Middle frontal gyrus (tissue), 1 donor: ENCODE results near the gene TPM4.
"Not testable (repeated sequence)": the region's sequence is repeated elsewhere in the genome, so short reads cannot be mapped to it uniquely, and the experiment has no call there.

Experiments used
- DNase-seq: peaks from one replicate; pipeline ENCODE4 v3.0.0-alpha.2; 2015; ENCODE audit warnings: low spot score; ENCODE audit errors: extremely low spot score

Gene TPM4

GRCh38 chr19:16071072-16071691 is 5.1 kb upstream of the TPM4 start:
- no peak for DNase-seq

DNA sequence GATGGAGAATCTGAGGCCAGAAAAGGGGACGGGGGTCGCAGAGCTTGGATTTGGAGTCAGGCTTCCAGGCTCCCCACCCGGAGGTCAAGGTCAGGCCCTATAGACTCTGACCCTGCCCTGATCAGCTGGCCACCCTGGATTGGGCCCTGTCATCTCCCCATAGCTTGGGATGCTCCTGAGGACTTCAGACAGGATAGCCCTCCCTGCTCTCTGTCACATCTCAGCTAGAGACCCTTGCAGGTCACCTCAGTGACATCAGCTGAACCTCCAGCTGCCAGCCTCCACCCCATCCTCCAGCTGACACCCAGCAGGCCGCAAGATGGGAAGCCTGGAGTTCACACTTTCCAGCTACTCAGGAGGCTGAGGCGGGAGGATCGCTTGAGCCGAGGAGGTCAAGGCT is 2.8 kb upstream of the TPM4 start:
- DNase-seq, result no peak

DNA sequence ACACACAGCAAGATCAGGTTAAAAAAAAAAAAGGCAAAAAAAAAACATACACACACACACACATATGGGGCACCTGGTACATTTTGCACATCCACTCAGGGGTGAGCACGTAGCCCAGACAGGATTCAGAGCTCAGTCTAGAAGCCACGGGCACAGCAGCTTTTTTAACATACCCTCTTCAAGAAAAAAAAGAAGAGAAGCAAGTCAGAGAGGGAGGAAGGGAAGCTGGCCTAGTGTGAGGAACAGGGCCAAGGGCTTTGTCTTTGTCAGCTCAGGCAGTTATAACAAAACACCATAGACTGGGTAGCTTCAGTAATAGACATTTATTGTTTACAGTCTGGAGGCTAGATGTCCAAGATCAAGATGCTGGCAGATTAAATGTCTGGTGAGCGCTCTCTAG is 2.3 kb upstream of the TPM4 start:
- no peak for DNase-seq

- no peak for DNase-seq
Observed at GRCh38 chr19:16074488-16075365, 1.6 kb upstream of the TPM4 start.

- DNase-seq, result no peak
Observed at GRCh38 chr19:16075430-16076153, 703 bp upstream of the TPM4 start.

- no peak for DNase-seq
Observed at GRCh38 chr19:16076958-16077611, 790 bp downstream of the TPM4 start.

- no peak for DNase-seq
Observed at GRCh38 chr19:16077984-16078758, 1.9 kb downstream of the TPM4 start.

- DNase-seq, result no peak
Observed at GRCh38 chr19:16078759-16079707, 2.7 kb downstream of the TPM4 start.

DNA sequence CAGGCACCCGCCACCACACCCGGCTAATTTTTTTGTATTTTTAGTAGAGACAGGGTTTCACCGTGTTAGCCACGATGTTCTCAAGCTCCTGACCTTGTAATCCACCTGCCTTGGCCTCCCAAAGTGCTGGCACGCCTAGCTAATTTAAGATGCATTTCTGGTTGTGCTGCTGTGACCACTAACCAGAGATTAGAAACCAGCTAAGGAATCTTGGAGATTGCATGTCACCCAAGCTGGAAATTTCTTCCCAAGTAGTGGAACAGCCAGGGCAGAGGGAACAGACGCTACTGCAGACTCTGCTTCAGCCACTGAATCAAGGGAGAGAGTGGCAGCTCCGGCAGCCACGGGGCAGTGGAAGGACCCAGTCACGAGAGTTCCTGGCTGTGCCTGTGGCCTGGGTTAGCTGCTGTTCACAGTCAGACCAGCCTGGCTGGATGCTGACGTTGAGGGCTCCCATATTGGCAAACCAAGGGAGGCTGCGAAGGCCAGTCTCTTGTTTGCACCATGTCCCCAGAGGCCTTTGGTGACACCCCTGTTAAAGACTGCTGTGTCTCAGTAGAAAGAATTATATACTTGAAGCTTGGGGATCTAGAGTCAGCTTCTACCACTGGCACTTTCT is 7.9 kb downstream of the TPM4 start:
- no peak for DNase-seq

GRCh38 chr19:16085115-16085514 is 8.8 kb downstream of the TPM4 start:
- DNase-seq, result no peak

GRCh38 chr19:16087404-16087803 is 11.1 kb downstream of the TPM4 start:
- DNase-seq, result not testable (repeated sequence)

DNA sequence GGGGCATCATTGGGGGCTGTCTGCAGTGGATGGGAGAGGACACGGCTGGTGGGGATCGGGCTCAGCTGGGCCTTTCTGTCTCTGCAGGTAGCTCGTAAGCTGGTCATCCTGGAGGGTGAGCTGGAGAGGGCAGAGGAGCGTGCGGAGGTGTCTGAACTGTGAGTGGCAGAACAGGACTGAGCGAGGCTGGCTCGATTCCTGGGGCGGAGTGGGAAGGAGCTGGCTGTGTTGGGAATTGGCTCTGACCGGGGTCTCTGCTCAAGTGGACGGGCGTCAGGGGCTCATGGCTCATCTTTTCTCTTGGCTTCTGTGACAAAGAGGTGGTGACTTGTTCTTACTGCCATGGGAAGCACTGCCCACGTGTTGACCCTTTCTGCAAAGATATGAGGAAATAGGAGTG is 11.6 kb downstream of the TPM4 start:
- DNase-seq, result no peak

DNA sequence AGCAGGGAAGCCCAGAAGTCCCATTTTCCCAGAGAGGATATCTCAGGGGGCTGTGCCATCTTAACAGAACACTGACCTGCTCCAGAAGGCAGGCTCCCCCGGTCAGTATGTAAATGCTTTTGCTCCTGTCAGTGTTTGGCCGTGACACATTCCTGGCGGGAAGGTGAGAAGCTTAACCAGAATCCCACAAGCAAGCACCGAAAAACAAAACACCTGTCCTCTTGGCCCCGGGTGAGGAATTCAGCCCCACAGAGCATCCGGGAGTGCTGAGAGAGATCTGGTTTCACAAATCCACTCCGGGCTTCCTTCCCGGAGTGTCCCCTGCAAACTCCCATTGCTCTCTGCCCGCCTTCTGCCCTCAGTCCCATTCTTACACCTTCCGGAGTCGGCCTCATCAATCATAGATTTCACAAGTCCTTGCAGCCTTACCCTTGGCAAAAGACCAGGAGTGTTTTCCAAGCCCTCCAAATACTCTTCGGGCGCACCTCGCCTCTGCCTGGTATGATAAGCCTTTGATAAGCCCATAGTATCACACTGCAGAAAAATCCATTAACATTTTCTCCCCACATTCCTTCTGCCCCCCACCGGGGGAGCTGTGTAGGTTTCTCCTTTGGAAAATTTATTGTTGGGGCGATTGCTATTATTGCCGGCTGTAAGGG is 12.2 kb downstream of the TPM4 start:
- no peak for DNase-seq

DNA sequence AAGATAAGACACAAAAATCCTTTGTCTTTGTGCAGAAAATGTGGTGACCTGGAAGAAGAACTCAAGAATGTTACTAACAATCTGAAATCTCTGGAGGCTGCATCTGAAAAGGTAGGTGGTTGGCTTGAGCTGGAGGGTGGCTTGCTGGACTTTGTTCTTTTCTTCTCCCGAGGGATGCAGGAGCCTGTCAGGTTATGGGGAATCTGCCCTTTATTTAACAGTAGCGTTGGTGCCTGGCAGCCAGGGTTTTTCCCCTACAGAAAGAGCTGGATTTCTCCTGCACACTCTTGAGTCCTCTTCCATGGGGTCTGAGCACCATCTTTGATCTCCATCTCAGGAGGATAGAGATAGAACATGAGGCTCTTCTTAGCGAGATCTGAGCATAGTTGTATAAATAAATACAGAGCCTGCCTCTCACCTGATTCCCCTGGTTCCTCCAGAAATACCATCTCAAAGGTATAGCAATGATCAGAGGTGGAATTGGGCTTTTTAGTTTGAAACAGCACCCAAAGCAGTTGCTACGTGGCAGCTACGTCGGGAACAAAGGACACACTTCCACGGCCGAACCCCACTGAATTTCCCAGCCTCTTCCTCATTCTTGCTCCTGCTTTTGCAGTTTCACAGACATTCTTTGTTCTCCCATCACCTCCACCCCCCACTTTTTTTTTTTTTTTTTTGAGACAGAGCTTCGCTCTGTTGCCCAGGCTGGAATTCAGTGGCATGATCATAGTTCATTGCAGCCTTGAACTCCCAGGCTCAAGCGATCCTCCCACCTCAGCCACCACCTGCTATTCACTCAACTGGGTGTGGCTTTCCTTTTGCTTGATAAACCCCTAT is 12.9 kb downstream of the TPM4 start:
- no peak for DNase-seq

- DNase-seq, result no peak
Observed at GRCh38 chr19:16091546-16092475, 15.5 kb downstream of the TPM4 start.

DNA sequence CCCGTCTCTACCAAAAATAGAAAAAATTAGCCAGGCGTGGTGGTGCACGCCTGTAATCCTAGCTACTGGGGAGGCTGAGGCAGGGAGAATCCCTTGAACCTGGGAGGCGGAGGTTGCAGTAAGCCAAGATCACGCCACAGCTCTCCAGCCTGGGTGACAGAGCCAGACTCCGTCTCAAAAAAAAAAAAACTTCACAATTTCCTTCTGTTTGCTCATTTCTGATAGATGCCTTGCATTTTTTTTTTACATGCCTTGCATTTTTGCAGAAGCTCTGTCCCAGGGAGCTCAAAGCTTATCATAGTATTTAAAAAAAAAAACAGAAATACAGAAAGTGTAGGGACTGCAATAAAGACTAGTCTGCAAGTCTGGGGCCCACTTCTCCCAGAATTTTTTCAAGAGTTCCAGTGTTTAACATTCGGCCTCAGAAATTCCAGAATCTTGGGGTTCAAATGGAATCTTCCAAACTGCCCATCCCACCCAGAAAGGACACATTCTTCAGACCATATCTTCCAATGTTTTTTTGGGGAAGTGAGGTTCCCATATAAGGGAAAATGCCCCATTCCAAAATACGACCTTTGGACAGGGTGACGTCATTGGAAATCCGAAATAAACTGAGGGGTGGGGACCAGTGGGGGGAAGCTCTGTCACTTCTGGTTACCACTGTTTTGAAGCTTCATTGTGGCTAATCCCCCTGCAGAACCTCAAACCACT is 18.2 kb downstream of the TPM4 start:
- no peak for DNase-seq
